K562 (cell line): ENCODE results near the gene PPP1R14C. TPM values are rescaled to one million over a fixed set of nuclear protein-coding genes. Genes with fewer than 3 reads are reported as not detected.

Experiments
- BRCA1 ChIP-seq, 2 experiments: fragments of 450-650 bp in 1 of 2; sonication (generic) in 1 of 2; formaldehyde crosslinking in 1 of 2; IDR thresholded peaks; 2 replicates each; pipeline versions ENCODE4 v1.5.0 to v1.6.1; 2017 to 2020; ENCODE audit warnings: mild to moderate bottlenecking in 1 of 2, missing genetic modification reagents in 1 of 2
- BRF2 ChIP-seq: IDR thresholded peaks from 3 replicates; pipeline ENCODE4 v1.6.1; 2011; ENCODE audit warnings: borderline replicate concordance, mild to moderate bottlenecking; ENCODE audit not compliant: insufficient read length, insufficient read depth
- HMG20A ChIP-seq: fragments of 450-650 bp; formaldehyde crosslinking; conservative IDR thresholded peaks from 2 replicates; pipeline ENCODE4 v1.4.0; 2020; ENCODE audit warnings: mild to moderate bottlenecking, mixed read lengths
- KLF1 ChIP-seq: fragments of 450-650 bp; IDR thresholded peaks from 2 replicates; pipeline ENCODE4 v1.6.1; 2016; ENCODE audit warnings: missing genetic modification characterization, missing compliant biosample characterization
- NCOA1 ChIP-seq: fragments of 450-650 bp; IDR thresholded peaks from 2 replicates; pipeline ENCODE4 v1.6.1; 2016; ENCODE audit warnings: low read depth
- NCOA6 ChIP-seq: fragments of 450-650 bp; IDR thresholded peaks from 2 replicates; pipeline ENCODE4 v1.6.1; 2017; ENCODE audit warnings: mild to moderate bottlenecking
- NEUROD1 ChIP-seq: fragments of 150-350 bp; IDR thresholded peaks from 2 replicates; pipeline ENCODE4 v1.6.1; 2014; ENCODE audit warnings: borderline replicate concordance, low read length, low read depth; ENCODE audit not compliant: partially characterized antibody
- NR2C2 ChIP-seq, 2 experiments: fragments of 200-800 bp in 1 of 2; sonication (Bioruptor generic) in 1 of 2; sonication (generic) in 1 of 2; formaldehyde crosslinking in 1 of 2; IDR thresholded peaks; 2 replicates each; pipeline versions ENCODE4 v1.6.1 to v1.8.0; 2016 to 2022; ENCODE audit warnings: mild to moderate bottlenecking in 1 of 2, missing compliant biosample characterization in 1 of 2, missing genetic modification characterization in 1 of 2, missing genetic modification reagents in 1 of 2
- POLR2B ChIP-seq: fragments of 450-650 bp; IDR thresholded peaks from 2 replicates; pipeline ENCODE4 v1.6.1; 2018; ENCODE audit warnings: low read depth; ENCODE audit not compliant: partially characterized antibody
- RREB1 ChIP-seq: fragments of 250-450 bp; sonication (Bioruptor Pico); IDR thresholded peaks from 2 replicates; pipeline ENCODE4 v1.4.0; 2020
- SAP30 ChIP-seq: fragments of 200-600 bp; sonication (generic); IDR thresholded peaks from 2 replicates; pipeline ENCODE4 v1.6.1; 2012; ENCODE audit warnings: borderline replicate concordance, low read depth, mild to moderate bottlenecking, moderate library complexity, low read length, control low read depth, inconsistent platforms; ENCODE audit not compliant: insufficient read depth, poor library complexity, severe bottlenecking
- SLC30A9 ChIP-seq: fragments of 250-450 bp; sonication (Bioruptor Pico); IDR thresholded peaks from 2 replicates; pipeline ENCODE4 v1.8.0; 2022; ENCODE audit warnings: mild to moderate bottlenecking, moderate library complexity
- SMAD3 ChIP-seq: fragments of 450-650 bp; formaldehyde crosslinking; conservative IDR thresholded peaks from 2 replicates; pipeline ENCODE4 v1.4.0; 2020; ENCODE audit warnings: mild to moderate bottlenecking
- SRSF9 ChIP-seq: fragments of 200-400 bp; formaldehyde crosslinking; IDR thresholded peaks from 2 replicates; pipeline ENCODE4 v1.6.1; 2017; ENCODE audit warnings: low read depth, low read length, borderline replicate concordance
- ZNF75A ChIP-seq: fragments of 450-650 bp; formaldehyde crosslinking; IDR thresholded peaks from 2 replicates; pipeline ENCODE4 v1.4.0; 2020; ENCODE audit warnings: mild to moderate bottlenecking
- polyA plus RNA-seq, 8 experiments: library from polyadenylated mRNA; depleted of rRNA in 4 of 8; stranded (reverse) in 5 of 8; unstranded in 3 of 8; fragments of >200 nt; fragmentation: Nextera tagmentation in 2 of 8; fragmentation: Illumina TruSeq in 1 of 8; extraction: Ambion mirVana in 2 of 8; extraction: Trizol in 1 of 8; gene quantifications; 2 replicates each; pipeline versions ENCODE4 v1.2.1 to v1.2.3, GENCODE V29; 2011 to 2014; ENCODE audit warnings: inconsistent platforms in 1 of 8, missing spikeins in 1 of 8
- total RNA-seq, 7 experiments: library from RNA; depleted of rRNA in 6 of 7; stranded (reverse); fragments of >200 nt in 6 of 7; fragmentation: Illumina TruSeq in 2 of 7; extraction: Trizol in 2 of 7; gene quantifications; 2 replicates each; pipeline versions ENCODE4 v1.2.1 to v1.2.3, GENCODE V29; 2011 to 2021; ENCODE audit warnings: low replicate concordance in 1 of 7
- TF ChIP-seq, protein P1 (sequence below): fragments of 450-650 bp; IDR thresholded peaks from 2 replicates; pipeline ENCODE4 v1.7.1; 2018; ENCODE audit warnings: mild to moderate bottlenecking, low read depth; ENCODE audit not compliant: partially characterized antibody

Gene PPP1R14C
- total and polyA plus RNA-seq, 9 of the 15 experiments (the other 6 are each of a cell fraction or from before 2014, with no cell fraction given) = 4.5 to 16.6 (median 11.9) TPM

DNA sequence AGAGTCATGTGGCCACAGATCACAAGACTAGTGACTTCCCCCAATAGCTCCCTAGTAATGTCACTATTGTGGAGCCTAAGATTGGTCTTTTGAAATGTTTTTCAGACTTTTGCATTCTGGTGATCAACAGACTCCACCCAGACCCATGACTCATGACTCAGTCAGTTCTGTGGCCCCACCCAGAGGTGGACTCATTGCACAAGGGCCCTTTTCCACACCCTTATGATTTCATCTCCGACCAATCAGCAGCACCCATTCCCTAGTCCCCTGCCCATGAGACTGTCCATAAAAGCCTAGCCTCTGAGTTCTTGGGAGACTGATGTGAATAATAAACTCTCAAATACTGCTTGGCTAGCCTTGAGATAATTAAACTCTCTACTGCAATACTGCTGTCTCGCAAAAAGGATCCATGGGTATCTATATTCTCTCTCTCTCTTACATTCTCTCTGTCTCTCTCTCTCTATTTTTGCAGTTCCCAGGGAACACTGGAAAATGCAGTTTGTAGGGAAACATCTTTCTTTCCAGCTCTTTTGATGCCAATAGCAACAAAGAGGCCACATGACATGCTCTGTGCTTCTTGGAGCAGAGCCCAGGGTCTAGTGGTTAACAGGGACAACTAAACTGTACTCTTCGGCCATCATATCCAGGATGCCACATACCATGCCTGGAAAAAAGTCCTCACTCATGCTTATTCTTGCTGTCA lies 154.6 kb downstream of the PPP1R14C start (continued):
- TF ChIP-seq BRCA1 (IDR thresholded peaks at IDR 0.05) (no peak), BRCA1 (CRISPR knock-in tag; IDR thresholded peaks at IDR 0.05) (no peak), RREB1 (CRISPR knock-in tag) (no peak), HMG20A (CRISPR knock-in tag) (no peak), NR2C2 (CRISPR knock-in tag; IDR thresholded peaks at IDR 0.05) (no peak), NR2C2 (tag; IDR thresholded peaks at IDR 0.05) (no peak), SAP30 (no peak), SLC30A9 (CRISPR knock-in tag) (no peak), SMAD3 (CRISPR knock-in tag) (no peak), POLR2B (no peak), KLF1 (tag) (peak; percentile 79), SRSF9 (no peak), BRF2 (no peak), NCOA1 (no peak), ZNF75A (CRISPR knock-in tag) (no peak), NCOA6 (no peak), NEUROD1 (no peak)
- TF ChIP-seq, protein P1, sequence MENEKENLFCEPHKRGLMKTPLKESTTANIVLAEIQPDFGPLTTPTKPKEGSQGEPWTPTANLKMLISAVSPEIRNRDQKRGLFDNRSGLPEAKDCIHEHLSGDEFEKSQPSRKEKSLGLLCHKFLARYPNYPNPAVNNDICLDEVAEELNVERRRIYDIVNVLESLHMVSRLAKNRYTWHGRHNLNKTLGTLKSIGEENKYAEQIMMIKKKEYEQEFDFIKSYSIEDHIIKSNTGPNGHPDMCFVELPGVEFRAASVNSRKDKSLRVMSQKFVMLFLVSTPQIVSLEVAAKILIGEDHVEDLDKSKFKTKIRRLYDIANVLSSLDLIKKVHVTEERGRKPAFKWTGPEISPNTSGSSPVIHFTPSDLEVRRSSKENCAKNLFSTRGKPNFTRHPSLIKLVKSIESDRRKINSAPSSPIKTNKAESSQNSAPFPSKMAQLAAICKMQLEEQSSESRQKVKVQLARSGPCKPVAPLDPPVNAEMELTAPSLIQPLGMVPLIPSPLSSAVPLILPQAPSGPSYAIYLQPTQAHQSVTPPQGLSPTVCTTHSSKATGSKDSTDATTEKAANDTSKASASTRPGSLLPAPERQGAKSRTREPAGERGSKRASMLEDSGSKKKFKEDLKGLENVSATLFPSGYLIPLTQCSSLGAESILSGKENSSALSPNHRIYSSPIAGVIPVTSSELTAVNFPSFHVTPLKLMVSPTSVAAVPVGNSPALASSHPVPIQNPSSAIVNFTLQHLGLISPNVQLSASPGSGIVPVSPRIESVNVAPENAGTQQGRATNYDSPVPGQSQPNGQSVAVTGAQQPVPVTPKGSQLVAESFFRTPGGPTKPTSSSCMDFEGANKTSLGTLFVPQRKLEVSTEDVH = no peak
